AG09309 (cell line): ENCODE data around the gene FRY.
A peak's percentile ranks its signal among the peaks of the same experiment; 100 is the strongest.

ENCODE experiments used
- DNase-seq: peaks from one replicate; pipeline ENCODE4 v3.0.0-alpha.2; 2010; ENCODE audit warnings: low read depth
- H3K4me3 ChIP-seq: 2 replicates; pipeline ENCODE4 v1.5.1; 2011; ENCODE audit warnings: mild to moderate bottlenecking, low read depth, low read length, moderate library complexity; ENCODE audit not compliant: control insufficient read depth
- CTCF ChIP-seq: IDR thresholded peaks from 2 replicates; pipeline ENCODE4 v1.5.1; 2011; ENCODE audit warnings: mild to moderate bottlenecking, low read depth, low read length, inconsistent platforms; ENCODE audit not compliant: insufficient read depth, control insufficient read depth; ENCODE audit errors: missing control alignments

The FRY gene

GRCh38 chr13:32282096-32282711 lies 250.6 kb downstream of the FRY start:
- no peak overlapping the region for H3K4me3 ChIP-seq
- TF ChIP-seq CTCF = no peak
- DNase-seq = no peak

GRCh38 chr13:32284927-32285632 lies 253.5 kb downstream of the FRY start:
- H3K4me3 ChIP-seq = no peak overlapping the region
- DNase-seq = peak; percentile 20
- no peak for TF ChIP-seq CTCF

- TF ChIP-seq CTCF = no peak
- no peak overlapping the region for H3K4me3 ChIP-seq
- DNase-seq = no peak
Measured at GRCh38 chr13:32285633-32285965, 254.0 kb downstream of the FRY start.

- no peak for TF ChIP-seq CTCF
- DNase-seq = no peak
- H3K4me3 ChIP-seq = no peak overlapping the region
Measured at GRCh38 chr13:32297206-32297605, 265.6 kb downstream of the FRY start.

- H3K4me3 ChIP-seq = no peak overlapping the region
- no peak for TF ChIP-seq CTCF
- no peak for DNase-seq
Measured at GRCh38 chr13:32298695-32299094, 267.1 kb downstream of the FRY start.

GRCh38 chr13:32299893-32300292 lies 268.3 kb downstream of the FRY start:
- no peak for DNase-seq
- no peak for TF ChIP-seq CTCF
- H3K4me3 ChIP-seq = no peak overlapping the region
